Fibroblast of skin of left quadriceps (primary cell): Measurements from ENCODE around the gene CCDC158.
A peak's percentile ranks its signal among the peaks of the same experiment; 100 is the strongest.
"Not testable (repeated sequence)": the region's sequence is repeated elsewhere in the genome, so short reads cannot be mapped to it uniquely, and the experiment has no call there.

Experiments used
- DNase-seq, 2 experiments: peaks; one replicate each; pipeline ENCODE4 v3.0.0-alpha.2; 2013; ENCODE audit warnings: low read depth in 2 of 2

Gene CCDC158

DNA sequence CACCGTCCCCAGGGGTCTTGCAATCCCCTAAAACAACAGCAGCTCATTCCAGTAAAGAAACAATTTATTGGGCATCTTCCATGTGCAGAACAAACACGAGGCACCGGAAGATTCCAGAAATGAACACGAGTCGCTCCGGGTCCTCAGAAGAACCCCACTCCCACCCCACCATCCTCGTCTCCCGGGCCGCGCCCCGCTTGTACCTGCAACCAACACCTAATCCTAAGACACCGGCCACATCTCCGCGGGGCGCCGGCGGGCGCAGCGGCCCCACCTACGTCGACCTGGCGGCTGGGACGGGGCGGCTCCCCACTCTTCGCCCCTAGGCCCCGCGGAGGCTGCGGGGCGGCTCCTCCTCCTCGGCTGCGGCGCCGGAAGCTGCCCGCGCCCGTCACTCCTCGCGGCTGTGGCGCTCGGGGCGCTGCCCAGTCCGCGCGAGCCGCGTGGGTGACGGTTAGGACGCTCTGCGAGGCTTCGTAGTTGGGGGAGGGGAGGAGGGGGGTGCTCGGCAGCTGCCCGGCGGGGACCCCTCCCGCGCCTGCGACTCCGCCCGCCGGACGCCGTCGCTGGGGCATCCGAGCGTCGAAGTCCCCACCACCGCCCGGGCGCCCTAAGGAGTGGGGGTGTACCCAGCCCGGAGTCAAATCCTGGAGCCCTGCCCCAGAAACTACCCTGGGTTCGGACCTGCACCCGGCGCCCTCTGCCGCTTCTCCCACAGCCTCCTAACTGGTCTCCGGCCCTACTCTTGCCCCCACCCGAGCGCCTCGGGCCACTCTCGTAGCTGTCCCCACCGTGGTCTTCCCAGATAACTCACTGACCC, at the start of gene CCDC158:
Gene CCDC158 (minus strand): TSS at position 380 of the 820 bp plus-strand sequence. CDS start 17,934 bp downstream, outside the sequence.
- DNase-seq = no peak

DNA sequence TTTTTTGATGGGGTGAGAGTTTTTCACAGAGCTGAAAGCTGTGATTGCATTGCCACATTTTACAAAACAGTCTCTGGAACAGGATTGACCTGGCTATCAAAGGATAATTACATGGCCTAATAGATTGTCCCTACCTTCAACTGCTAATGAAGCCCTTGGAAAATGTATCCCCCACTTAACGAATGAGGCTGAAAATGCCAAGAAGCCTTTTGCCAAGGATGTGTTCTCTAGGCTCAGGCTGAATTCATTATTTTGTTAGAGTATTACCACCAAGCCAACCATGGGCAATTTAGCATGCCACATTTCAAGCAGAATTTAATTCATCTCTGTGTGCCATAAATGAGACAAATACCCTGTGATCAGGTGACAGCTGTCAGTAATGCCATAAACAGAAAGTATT, 49.6 kb upstream of the CCDC158 start:
- DNase-seq = no peak

DNA sequence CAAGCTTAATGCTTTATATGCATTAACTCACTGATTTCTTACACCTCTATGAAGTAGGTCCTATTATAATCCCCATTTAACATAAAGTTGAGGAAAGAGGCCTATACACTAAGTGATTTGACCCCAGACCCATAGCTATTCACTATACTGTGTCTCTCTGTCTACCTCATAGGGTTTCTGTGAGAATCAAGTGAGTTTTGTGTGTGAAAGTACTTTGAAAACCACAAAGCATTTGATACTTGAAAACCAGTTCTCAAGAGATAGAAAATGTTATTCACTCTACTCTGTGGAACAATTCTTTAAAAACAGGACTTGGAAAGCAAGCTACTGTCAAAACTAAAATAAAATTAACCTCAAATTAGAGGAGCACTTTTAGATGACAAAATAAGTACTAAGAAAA, 49.1 kb upstream of the CCDC158 start:
- no peak for DNase-seq

DNA sequence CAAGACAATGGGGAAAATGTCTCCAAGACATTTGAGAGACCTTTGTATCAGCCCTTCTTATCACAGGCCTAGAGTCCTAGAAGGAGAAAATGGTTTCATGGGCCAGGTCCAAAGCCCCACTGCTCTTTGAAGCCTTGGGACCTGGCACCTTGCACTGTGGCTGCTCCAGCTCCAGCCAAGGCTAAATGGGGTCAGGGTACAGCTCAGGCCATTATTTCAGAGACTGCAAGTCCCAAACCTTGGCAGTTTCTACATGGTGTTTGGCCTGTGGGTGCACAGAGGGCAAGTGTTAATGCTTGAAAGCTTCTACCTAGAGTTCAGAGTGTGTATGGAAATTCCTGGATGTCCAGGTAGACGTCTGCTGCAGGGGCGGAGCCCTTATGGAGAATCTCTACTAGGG, 42.6 kb upstream of the CCDC158 start:
- DNase-seq = no peak

DNA sequence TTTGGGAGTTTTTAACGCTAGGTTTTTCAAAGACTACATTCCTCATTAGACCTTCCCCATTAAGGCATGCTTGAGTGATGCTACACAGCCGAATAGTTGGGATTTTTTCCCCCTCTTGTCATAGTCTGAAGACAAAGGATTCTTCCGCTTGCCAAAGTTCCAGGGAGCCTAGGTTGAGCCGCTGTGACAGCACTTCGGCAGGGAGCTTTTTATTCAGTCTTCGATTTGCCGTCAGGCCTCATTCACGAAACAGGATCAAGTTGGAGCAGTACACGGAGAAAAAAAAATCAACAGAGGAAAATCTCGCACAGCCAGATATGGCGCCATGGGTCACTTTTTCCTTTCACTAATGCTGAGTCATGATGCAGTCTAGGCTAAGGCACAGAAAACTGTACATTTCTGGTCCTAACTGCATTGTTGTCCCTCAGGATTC, 38.4 kb upstream of the CCDC158 start:
- peak; percentile 66 to 67 for DNase-seq

DNA sequence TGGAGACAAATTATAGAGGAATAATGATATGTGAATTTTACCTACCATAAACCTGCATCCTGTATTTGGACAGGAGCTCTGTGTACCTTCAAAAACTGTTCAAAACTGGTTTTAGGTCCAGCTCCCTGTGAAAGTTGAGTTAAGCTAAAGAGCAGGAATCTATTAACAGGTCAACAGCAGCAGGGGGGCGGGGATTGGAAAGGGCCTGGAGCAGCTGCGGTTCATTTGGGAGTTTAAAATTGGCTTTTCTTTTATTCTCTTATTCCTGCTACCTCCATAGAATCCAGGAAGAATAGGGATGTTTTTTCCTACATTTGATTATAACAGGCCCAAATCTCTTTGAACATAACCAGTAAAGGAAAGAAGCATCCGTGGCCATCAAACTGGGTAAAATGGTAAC, 37.9 kb upstream of the CCDC158 start:
- no peak for DNase-seq

DNA sequence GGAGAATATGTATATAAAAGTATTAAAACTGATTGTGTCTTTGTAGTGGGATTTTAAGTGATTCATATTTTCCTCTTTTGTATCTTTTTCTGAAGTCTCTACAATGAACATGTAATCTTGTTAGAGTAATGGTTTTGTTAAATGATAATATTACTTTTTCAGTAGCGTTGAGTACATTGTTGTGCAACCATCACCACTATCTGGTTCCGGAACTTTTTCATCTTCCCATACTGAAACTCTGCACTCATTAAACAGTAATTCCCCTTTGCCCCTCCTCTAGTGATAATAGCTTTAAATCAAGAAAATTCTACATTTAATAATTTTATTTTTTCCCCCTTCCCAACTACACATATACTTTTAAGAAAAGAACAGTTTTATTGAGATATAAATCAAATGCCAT, 37.4 kb upstream of the CCDC158 start:
- no peak for DNase-seq

DNA sequence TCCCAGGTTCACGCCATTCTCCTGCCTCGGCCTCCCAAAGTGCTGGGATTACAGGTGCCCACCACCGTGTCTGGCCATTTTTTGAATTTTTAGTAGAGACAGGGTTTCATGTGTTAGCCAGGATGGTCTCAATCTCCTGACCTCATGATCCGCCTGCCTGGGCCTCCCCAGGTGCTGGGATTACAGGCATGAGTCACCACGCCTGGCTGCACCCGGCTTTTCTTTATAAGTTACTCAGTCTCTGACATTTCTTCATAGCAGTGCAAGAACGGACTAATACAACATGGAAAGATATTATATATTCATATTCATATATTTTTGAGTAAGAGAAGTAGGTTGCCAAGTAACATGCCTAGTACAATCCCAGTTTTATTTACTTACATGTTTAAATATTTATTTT, 36.9 kb upstream of the CCDC158 start:
- no peak for DNase-seq

DNA sequence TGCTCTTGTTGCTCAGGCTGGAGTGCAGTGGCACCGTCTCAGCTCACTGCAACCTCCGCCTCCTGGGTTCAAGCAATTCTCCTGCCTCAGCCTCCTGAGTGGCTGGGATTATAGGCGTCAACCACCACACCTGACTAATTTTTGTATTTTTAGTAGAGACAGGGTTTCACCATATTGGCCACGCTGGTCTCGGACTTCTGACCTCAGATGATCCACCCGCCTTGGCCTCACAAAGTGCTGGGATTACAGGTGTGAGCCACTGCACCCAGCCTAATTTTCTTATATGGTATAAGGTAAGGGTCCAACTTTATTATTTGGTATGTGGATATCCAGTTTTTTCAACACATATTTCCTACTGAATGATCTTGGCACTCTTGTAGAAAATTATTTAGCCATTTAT, 33.1 kb upstream of the CCDC158 start:
- not testable (repeated sequence) for DNase-seq

DNA sequence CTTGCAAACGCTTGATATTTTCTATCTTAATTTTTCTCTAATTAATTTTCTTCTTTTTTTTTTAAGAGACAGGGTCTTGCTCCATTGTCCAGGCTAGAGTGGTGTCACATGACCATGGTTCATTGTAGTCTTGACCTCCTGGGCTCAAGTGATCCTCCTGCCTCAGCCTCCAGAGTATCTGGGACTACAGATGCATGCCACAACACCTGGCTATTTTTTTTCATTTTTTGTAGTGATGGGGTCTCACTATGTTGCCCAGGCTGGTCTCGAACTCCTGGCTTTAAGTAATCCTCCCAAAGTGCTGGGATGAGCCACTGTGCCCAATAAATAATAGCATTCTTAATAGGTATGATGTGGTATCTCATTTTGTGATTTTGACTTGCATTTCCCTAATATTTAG, 32.3 kb upstream of the CCDC158 start:
- no peak for DNase-seq

DNA sequence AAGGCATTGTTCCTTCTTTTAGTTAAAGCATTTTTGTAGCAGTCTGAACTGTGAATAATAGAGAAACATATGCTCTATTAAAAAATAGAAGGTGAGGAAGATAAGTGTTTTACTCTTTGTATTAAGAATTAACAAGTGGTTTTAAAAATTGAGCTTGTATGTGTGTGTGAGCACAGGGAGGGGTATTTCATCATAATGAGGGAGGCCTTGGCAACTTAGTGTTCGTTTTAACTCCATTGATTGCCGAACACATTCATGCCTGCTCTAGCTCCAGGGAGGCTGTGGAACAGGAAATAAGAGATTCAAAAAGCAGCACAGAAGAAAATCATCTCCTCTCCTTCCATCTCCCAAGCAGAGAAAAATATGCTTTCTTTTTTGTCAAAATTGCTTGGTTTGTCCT, 28.9 kb upstream of the CCDC158 start:
- no peak for DNase-seq

DNA sequence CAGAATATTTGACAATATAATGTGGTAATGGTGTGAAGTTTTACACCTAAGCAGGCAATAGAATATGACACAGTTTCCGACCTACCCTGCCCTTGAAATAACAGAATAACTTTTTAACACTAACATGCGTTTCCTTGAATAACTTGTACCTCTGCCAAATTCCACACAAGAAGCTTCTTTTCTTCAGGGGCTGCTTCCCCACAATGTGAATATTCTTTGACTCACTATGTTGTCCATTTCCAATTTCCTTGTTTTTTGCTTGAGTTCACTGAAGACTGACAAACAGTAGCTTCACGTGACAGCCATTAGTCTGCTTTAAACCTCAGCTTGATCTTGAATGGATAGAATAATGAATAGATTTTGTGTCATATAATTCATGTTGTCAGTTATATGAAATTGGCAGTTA, 28.4 kb upstream of the CCDC158 start:
- DNase-seq = no peak

DNA sequence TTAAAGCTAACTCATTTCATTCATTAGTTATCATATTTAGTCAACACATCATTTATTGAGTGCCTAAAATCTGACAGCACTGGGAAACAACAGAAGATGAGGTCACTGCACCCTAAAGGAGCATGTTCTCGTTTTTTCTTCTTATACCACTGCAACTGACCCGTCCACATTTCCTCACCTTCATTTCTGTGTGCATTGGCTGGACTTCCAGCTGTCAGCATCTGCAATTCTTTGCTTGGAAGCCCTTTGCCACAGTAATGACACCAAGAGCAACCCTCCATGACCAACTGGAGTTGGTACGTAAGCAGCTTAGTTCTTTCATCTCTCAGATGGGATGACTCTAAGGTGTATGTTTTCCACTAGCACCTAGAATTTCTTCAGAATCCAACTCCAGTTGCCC, 27.3 kb upstream of the CCDC158 start:
- no peak for DNase-seq

DNA sequence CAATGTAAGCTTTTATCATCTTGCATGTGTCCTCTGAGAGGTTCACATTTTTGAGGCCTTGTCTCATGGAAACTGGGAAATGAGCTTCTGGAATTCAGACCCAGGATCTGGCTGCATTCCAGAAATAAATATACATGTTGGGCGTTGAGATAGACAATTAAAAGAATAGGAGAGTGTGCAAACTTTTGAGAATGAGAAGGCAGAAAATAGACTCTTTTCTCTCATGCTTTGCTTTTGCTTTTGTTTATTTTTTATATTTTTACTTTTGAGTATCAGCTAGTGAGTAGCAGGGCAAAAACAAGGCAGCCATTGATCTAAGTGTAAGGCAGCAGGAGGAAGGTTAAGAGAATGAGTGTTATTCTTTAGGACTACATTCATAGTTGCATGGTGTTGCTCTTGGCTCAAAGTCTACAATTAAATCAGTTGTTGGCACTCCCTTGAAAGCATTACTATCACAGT, 26.5 kb upstream of the CCDC158 start:
- DNase-seq = no peak

DNA sequence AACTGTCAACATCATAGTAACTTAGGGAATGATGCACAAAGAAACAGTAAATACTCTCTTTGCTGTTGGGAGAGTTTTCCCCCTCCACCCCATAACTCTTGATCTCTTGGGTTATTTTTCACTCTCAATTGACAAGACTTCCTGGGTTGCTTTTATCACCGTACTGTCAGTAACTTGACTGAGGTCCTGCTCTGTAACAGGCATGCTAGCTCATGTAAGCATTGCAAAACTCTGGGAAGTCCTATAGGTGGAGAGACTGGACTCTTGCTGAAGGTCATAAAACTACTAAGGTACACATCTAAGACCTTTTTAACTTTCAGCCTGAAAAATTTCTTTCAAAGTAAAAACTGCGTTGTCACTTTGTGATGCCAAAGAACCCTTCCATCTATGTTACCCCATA, 25.0 kb upstream of the CCDC158 start:
- no peak for DNase-seq

DNA sequence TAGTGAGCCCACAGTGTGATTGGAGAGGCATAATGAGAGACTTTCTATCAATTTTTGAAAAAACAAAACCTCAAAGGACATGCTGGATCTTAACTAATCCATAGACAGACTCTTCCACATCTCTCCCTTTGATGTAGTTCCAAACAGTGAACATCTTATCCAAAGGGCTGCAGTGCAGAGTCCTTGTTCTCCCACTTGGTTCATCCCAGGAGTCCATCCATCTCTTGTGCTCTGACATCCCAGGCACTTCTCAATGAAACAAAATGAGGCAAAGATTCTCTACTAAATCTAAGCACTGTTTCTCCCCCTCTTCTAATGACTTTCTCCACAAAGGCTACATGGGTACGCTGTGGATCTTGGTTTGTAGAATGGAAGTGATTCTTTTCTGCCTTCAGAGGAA, 22.4 kb upstream of the CCDC158 start:
- no peak for DNase-seq

DNA sequence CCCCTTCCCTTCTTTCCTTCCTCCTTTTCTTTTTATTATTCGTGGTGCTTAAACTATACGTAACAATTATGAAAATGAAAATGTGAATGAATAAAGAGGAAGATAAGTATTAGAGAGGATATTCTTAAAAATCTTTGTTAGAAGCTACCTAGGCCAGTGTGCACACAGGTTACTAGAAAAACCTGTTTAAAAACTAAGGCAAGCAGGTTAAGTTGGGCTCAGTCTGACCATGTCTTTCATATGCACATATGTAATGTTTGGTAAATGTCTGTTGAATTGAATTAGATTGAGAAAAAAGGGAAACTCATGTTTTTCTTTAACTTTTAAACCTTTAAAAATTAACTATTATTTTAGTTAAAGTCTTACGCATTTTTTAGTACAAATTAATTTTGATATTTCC, 21.9 kb upstream of the CCDC158 start:
- DNase-seq = no peak

DNA sequence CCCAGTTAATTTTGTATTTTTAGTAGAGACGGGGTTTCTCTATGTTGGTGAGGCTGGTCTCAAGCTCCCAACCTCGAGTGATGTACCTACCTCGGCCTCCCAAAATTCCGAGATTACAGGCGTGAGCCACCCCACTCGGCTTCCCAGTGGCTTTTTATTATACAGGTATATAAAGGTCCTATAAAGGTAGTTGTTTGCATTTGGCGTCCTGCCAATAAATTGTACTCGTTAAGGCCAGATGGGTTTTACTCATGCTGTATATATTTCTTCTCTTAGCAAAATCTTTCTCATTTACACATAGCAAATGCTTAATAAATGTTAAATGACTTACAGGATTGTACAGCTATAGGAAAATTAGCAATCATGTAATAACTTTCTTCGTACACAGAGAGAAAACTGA, 20.9 kb upstream of the CCDC158 start:
- DNase-seq = no peak

DNA sequence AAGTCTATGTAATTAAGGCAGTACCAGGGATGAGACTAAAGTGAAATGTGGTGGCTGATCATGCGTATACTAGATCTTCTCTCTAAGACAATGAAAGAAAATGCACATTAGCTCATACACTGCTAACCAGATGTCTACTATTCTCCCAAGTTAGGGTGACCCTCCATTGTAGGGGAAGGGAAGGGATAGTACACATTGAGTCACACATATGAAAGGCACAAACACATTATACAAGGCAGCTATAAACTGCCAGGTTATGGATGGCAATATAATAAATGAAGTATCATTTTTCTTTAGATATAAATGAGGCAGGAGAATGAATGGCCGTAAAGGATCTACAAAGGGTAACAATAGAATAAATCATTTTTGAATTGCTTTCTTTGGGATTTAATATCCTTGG, 18.6 kb upstream of the CCDC158 start:
- DNase-seq = no peak

DNA sequence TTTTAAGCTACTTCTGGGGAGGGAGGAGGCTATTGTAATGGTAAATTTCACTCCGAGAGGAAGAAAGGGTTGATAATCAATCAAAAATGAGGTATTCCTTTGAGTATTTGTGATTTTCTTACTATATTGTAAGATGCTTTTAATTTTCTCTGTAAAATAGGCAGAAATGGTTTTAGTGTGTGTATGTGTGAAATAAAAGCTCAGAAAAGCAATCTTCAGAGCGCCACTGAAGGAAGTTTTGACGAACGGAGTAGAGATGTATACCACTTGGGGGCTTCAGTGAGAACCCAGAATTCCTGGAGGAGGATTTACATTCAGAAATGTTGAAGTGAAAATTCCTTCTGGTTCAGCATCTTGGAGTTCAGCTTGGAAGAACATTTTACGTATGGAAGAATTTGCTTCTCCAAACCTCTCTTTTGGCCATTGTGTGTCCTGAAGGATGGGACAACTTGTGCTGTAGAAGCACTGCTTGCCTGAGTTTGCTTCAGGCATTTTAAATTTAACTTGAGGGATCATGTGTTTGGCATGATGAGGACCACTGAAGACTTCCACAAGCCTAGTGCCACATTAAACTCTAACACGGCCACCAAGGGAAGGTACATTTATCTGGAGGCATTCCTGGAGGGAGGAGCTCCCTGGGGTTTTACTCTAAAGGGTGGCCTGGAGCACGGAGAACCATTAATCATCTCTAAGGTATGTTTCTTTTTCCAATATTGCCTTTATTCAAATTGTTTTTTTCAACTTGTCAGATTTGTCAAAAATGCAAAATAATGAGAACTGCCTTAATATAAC, 14.8 kb upstream of the CCDC158 start:
- DNase-seq = no peak

DNA sequence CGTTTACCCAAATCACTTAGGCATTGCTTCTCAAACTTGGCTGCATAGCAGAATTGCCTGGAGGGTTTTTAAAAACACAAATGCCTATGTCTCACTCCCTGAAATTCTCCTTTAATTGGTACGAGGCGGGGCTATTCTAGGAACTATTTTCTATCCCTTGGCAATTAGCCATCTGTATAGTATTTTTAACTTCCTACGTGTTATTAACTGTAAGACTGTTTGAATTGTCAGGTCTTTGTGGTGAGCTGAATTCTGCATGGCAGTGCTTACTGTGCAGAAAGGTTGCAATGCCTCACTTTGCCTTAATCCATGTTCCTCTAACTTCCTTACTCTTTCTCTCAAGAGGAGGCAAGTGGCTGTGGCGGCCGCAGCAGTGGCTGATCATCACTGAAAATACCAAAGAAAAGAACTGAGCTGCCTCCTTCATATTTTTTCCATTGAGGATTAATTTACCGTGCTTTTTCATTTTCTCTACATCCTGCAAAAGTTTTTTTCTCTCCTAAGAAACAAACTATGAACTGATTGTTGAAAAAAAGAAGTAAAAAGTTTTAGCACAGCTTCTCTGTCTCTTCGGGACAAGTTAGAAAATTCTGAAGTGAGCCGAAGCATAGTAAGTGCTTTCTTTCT, 14.1 kb upstream of the CCDC158 start, which contains the start of gene SHROOM3:
Gene SHROOM3 (plus strand): TSS at position 329 of the 627 bp plus-strand sequence. CDS start 824 bp downstream, outside the sequence.
- DNase-seq = no peak
